GM19099 (cell line): Measurements from ENCODE around the gene ADCY10.

Experiments used
- POLR2A ChIP-seq: IDR thresholded peaks from 3 replicates; pipeline ENCODE4 v1.6.1; 2011; ENCODE audit warnings: low read depth; ENCODE audit not compliant: insufficient read length; ENCODE audit errors: extremely low read depth

The ADCY10 gene

GRCh38 chr1:167913895-167914496 is at the start of gene ADCY10:
TSS of gene ADCY10 (minus strand) at chr1:167914134. CDS start at chr1:167905140, 8,994 bp downstream.
- TF ChIP-seq POLR2A: no peak

- TF ChIP-seq POLR2A: no peak
Observed at GRCh38 chr1:167957710-167958109, 43.8 kb upstream of the ADCY10 start.

GRCh38 chr1:167955915-167956314 is 42.0 kb upstream of the ADCY10 start:
- no peak for TF ChIP-seq POLR2A

GRCh38 chr1:167950569-167950968 is 36.6 kb upstream of the ADCY10 start:
- no peak for TF ChIP-seq POLR2A

GRCh38 chr1:167949785-167950184 is 35.9 kb upstream of the ADCY10 start:
- no peak for TF ChIP-seq POLR2A

GRCh38 chr1:167947733-167948132 is 33.8 kb upstream of the ADCY10 start:
- no peak for TF ChIP-seq POLR2A

- TF ChIP-seq POLR2A: no peak
Observed at GRCh38 chr1:167943541-167943940, 29.6 kb upstream of the ADCY10 start.

GRCh38 chr1:167940264-167940663 is 26.3 kb upstream of the ADCY10 start:
- TF ChIP-seq POLR2A: no peak

- TF ChIP-seq POLR2A: no peak
Observed at GRCh38 chr1:167938080-167938636, 24.2 kb upstream of the ADCY10 start.

GRCh38 chr1:167937709-167938010 is 23.7 kb upstream of the ADCY10 start:
- TF ChIP-seq POLR2A: no peak

GRCh38 chr1:167936930-167937708 is 23.2 kb upstream of the ADCY10 start, which contains the start of gene MPC2:
TSS of gene MPC2 (minus strand) at chr1:167937072. CDS start at chr1:167935841, 1,231 bp downstream.
- TF ChIP-seq POLR2A: no peak

- TF ChIP-seq POLR2A: peak; percentile 91
Observed at GRCh38 chr1:167936068-167936929, 22.4 kb upstream of the ADCY10 start, which contains the start of gene DCAF6. TSS of gene DCAF6 (plus strand) at chr1:167936683. CDS start at chr1:167936912, 229 bp downstream.

GRCh38 chr1:167935216-167936067 is 21.5 kb upstream of the ADCY10 start:
- peak; percentile 76 for TF ChIP-seq POLR2A
